ENCODE measurements around the gene ZNF469.
"Not testable (repeated sequence)": the region's sequence is repeated elsewhere in the genome, so short reads cannot be mapped to it uniquely, and the experiment has no call there.

The ZNF469 gene

DNA sequence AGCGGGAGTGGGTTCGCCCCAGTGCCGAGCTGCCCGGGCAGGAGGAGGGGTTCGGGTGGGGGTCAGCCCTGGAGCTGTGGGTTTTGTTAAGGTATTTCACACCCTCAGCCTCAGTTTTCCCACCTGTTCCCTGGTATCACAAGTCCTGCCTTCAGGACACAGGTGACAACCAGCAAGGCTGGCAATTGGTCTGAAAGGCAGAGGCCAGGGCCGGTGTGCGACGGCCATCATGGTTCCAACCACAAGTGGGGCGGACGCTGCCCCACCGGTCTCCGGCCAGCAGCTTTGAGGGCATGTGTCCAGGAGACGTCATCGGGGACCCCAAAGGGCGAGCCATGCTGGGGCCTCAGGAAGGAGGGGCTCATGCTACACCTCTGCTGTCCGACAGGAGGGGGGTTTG, 10.8 kb downstream of the ZNF469 start:
- DNase-seq: no peak

DNA sequence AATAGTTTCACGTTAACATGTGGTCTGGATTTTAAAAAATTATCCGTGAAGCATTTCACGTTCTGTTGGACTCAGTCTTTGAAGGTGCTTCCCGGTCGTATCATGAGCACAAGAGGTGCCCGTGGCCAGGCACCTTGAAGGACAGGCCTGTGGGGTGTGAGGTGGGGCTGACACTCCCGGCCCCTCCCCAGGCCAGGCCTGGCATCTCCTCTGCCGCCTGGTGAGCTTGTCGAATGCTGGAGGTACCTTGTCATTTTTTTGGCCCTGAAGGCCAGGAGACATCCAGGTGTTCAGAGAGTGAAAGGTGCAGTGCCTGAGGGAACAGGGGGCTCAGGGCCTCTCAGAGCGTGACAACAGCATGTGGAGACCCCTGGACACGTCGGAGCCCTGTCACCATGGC, 11.7 kb downstream of the ZNF469 start:
- DNase-seq: no peak

DNA sequence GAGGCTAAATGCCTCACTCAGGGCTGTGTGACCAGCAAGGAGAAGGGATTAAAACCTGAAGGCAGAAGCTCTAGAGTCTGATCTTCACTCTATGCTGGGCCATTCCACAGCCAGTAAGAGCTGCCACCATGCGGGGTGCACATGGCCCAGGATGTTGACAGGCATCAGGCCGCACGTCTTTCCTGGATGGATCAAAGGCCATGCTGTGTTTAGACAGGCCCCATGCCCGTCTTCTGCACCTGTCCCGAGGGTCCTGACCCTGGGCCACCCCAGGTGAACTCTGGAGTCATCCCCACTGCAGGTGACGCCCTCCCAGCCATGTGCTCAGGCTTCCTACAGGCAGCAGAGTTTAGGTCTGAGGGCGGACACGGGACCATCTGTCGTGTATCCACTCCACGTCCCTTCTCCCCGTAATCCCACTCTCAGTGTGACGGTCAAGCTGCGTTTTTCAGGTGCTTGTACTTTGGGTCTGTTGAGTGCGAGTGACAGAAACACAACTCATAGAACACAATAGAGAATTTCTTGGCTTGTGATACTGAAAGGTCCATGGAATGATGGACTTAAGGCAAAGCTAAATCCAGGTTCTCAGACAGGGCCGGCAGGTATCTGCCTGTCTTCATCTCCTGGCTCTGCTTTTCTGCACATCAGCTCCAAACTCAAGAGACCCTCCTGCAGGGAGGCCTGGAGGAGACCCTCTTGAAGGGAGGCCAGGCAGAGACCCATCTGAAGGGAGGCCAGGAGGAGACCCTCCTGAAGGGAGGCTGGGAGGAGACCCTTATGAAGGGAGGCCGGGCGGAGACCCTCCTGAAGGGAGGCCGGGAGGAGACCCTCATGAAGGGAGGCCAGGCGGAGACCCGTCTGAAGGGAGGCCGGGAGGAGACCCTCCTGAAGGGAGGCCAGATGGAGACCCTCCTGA, 13.2 kb downstream of the ZNF469 start:
- no peak for DNase-seq

DNA sequence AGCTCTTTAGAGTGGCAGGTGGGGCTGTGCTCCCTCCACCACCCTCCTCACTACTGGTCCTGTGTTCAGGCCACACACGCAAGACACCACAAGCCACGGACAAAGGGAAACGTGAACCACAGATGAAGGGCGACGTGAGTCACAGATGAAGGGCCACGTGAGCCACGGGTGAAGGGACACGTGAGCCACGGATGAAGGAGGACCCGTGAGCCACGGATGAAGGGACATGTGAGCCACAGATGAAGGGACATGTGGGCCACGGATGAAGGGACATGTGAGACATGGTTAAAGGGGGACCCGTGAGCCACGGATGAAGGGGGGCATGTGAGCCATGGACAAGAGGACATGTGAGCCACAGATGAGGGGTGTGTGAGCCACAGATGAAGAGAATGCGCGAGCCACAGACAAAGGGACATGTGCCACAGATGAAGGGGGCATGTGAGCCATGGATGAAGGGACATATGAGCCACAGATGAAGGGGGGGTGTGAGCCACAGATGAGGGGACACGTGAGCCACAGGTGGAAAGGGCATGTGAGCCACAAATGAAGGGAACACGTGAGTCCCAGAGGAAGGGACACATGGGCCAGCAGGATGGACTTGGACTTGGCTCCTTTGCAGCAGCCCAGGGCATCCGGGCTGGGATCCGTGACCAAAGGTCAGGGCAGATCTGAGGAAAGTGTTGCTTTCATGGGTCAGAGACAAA, 15.6 kb downstream of the ZNF469 start:
- DNase-seq: no peak

DNA sequence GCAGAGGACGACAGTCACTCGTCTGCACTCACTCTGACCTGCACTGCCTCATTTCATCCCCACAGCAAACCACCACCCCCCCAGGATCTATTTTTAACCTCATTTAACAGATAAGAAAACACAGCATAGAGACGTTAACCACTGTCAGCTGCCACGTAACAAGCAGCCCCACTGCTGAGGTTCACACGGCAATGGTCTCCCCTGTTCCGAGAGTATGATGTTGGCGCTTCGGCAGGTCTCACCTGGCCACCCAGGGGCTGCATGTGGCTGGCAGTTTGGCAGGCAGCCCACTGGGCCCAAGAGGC, 16.1 kb downstream of the ZNF469 start:
- no peak for DNase-seq

DNA sequence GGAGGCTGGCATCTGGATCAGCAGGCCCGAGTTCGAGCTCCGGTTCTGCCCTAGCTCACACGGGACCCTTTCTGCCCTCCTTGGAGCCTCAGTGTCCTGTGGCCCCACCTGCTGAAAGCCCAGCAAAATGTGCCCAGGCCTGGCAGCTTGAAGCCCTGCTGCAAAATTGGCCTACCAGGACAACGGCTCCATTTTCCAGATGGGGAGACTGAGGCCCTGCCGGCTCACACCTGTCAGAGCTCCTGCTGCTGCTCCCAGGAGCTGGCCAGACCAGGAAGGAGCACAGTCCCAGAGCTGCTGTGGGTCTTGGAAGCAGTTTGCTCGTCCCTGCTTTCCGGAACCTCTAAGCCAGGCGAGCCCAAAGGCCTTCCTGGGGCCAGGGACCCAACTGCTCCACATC, 17.4 kb downstream of the ZNF469 start:
- DNase-seq: no peak

DNA sequence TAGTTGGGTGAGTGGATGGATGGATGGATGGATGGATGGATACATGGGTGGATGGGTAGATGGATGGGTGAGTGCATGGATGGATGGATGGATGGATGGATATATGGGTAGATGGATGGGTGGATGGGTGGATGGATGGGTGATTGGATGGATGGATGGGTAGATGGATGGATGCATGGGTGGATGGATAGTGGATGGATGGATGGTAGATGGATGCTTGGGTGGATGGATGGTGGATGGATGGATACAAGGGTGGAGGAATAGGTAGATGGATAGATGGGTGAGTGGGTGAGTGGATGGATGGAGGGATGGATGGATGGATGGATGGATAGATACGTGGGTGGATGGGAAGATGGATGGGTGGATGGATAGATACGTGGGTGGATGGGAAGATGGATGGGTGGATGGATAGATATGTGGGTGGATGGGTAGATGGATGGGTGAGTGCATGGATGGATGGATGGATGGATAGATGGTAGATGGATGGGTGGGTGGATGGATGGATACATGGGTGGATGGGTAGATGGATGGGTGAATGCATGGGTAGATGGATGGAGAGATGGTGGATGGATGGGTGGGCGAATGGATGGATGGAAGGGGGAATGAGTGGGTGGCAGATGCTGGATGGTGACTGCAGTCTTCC, 19.0 kb downstream of the ZNF469 start:
- no peak for DNase-seq

DNA sequence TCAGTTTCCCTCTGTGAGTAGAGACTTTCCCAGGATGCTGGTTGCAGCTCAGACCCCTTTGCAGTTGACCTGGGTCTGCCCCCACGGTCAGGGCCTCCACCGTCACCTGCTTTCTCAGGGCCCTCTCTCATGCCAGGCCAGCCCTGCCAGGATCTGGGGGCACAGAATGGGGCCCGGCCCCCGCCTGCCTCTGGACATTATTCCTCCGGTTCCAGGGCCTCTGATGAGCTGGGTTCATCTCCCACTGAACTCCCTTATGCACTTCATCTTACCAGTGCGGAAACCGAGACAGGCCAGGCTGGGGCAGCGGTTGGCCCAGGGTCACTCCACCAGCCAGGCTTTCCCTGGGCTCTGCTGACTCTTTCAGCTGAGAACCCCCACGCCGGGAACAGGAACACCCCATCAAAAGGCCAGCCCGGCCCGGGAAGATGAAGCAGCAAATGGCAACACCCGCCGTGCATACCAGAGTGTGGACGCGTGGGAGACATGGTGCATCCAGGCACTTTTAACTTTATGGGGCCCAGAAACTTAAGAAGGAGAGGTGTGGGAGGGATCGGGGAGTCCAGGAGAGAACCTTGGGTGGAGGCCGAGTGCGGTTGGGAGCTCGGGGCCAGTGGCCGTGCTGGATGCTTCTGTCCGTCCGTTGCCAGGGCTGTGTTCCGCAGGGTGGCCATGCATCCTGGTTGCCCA, 19.9 kb downstream of the ZNF469 start:
- DNase-seq: no peak

DNA sequence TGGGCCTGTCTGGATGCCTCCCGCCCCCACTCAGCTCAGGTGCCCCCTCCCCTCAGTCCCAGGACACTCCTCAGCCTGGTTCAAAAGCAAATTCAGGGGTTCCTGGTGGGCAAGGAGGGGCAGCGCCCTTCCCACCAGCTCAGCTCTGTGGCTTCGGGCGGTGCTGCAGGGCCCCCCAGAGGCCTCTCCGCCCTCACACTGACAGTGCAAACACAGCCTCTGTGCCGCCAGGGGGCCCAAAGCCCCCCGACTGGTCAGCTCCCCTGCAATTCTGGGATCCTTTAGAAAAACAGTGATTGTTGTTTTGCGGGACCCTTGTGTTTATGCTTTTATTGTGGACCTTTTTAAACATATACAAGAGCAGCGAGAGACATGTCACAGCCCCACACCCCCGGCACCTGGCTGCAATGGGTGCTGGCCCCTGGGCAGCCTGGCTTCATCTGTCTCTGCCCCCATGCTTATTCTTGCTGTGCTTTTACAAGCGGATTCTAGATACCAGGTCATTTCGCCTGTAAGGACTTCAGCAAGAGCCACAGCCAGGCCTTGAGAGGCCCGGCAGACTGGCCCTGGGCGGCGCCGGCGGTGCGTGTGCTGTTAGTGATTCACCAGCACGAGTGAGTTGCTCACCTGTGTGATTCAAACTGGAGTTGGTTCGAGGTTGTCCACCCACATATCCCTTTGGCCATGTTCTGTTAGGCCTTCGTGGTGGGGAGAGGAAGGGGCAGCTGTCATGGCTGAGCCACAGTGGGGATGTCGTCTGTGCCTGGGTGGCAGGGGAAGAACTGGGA, 21.2 kb downstream of the ZNF469 start:
- DNase-seq: no peak

DNA sequence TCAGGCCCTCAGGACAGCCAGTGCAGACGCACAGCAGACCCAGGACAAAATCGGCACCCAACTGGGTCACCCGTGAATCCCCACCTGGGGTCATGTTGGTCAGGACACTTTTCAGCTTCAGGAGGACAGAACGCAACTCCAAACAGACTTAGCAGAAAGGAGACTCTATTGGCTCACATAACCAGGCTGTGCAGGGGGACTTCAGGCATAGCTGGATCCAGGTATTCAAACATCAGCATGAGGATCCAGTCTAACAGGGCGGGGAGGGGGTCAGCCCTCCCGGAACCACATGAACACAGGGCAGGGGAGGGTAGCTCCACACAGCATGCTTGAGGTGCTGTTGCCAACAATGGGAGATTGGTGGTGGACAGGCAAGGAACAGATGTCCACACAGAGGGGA, 22.0 kb downstream of the ZNF469 start:
- DNase-seq: no peak

DNA sequence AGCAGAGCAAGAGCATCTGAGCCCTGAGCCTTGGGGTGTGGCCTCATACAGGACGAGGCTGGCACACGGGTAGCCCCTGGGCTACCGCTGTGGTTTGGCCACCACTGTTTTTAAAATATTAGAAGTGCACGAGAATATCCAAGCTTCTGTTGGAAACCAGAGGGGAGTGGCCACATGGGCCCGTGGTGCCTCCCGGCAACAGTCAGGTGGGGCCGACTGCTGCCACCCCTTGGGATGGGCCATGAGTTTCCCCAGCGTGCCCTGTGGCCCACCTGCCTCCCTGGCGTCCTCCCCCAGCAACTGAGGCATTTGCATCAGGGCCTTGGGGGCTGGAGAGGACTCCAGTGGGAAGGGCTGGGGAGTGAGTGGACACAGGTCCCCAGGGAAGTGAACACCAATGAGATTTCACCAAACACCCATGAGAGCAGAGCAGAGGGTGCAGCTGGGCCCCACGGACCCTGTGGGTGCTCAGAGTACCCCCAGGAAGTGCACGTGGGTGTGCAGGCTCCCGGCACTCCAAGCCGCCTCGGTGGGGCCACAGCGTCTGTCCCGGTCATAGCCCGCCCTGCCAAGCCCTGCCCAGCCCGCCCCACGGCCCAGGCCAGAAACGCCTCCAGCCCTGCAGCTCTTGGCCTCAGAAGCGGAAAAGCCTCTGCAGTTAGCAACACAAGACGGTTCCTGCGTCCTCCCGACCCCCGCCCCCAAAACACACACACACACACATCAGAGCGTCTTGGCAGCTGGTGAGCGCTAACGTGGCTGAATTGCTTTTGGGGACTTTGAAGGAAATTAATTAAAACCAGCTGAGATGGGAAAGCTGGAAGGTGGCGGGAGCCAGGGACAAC, 22.7 kb downstream of the ZNF469 start:
- no peak for DNase-seq

DNA sequence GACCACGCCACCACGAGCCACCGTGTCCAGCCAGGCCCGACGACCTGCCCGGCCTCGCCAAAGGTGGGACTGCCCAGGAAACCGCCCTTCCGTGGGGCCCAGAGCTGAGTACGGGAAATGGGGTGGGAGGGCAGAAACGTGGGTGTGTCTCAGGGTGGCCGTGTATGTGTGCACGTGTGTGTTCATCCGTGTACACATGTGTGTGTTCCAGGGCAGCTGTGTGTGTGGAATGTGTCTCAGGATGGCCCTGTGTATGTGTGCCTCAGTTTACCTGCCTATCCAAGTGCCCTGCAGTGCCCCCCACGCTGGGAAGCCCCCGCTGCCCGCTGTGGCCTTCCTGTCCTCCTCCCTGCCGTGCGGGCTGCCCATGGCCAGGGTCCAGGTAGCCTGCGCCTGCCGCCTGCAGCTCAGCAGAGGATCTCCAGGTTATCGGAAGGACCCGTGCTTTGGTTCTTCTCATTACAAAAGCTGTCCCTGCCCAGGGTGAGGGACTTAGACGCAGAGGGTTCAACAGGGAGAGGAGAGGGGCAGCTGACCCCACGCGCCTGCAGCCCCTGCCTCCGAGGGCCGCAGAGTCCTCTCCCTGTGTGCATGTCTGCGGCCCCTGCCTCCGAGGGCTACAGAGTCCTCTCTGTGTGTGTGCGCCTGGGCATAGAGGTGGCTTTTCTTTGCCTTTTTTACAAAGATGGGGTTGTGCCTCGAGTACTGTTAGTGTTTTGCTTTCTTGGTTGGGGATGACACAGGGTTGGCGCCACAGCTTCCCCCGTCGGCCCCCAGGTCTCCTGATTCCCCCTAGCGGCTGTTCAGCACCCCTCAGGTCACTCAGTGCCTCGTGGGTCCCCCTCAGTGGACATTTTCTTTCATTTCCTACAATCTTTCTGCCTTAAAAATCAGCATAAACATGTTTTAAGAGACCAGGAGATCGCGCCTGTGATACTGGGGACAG, 23.6 kb downstream of the ZNF469 start:
- DNase-seq: no peak

DNA sequence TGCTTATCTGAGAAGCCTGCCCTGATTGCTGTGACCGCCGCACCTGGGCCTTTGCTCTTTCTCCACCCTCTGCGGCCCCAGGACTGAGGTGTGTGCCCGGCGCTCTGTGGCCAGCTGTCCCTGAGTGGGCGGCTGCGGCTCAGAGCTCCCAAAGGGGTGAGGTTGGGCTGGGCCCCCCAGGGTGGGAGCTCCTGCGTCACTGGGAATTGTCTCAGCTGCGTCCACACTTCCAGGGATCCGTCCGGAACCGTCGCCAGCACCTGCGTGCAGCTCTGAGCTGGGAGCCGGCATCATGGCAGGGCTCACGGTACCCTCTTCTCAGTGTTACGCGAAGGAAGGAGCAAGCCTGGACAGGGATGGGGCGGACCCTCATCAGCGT, 24.3 kb downstream of the ZNF469 start:
- no peak for DNase-seq

DNA sequence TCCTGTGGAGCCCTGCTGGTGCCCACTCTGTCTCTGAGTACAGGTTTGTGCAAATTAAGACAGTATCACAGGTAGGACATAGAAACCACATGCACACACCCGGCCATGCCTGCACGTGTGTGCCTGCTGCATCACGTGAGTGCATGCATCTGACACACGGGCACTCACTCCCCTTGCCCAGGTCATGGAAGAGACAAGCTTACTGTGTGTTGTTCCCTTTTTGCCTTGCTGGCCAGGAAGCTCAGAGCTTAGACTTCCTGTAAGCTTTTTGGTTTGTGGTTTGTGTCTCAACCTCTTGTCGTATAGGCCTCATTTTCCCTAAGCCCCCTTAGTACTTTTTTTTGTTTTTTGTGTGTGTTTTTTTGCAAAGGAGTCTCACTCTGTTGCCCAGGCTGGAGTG, 25.0 kb downstream of the ZNF469 start:
- no peak for DNase-seq

DNA sequence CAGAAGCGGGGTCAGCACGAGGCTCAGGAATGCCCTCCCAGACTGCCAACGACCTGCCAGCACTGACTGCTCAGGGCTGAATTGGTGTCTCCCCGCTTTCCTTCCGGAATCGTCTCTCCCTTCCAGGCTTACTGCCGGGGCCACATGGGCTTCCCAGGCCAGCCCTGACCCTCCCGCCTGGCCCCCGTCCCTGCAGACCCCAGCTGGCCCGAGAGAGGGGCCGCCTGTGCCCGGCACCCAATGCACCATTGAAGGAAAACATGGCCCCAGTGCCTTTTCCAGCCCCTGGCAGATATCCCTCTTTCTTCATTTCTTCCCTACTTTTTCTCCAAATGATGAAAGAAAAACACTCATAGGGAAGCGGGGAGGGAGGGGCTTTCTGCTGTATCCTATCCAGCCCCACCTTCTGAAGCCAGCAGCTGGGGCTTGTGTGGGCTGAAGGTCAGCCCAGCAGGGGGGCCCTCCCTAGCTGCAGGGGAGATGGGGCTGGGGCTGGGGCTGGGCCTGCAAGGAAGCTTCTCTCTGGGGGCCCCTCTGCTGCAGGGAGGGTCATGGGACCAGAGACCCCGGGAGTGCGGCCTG, 25.9 kb downstream of the ZNF469 start:
- DNase-seq: no peak

DNA sequence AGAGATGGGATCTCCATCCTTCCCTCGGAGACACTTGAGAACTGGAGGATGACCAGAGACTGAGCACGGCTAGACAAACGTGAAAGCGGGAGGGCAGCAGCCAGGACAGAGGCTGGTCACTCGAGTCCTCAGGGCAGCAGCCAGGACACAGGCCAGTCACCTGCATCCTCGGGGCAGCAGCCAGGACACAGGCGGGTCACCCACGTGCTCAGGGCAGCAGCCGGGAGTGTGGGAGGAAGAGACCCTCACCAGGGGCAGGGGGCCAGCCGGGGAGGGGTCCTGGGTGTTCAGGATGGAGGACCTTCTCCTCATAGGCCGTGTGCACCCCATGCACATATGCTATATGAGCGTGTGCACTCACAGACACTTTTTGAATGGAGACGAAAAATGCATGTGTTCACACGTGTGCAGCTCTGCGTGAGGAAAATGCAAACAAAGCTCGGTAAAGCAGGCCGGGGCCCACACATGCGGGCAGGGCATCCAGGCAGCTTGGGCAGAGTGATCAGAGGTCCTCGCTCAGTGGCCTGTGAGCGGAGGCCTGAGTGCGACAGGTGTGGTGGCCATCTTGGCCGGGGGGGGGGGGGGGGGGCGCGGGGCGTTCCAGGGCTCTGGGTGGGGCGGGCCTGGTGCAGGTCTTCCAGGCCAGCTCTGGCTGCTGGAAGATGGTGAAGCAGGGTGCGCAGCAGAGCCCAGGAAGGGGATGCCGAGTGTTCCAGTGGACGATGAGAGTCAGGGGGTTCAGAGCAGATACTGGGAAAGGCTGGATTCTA, 26.7 kb downstream of the ZNF469 start:
- DNase-seq: no peak

DNA sequence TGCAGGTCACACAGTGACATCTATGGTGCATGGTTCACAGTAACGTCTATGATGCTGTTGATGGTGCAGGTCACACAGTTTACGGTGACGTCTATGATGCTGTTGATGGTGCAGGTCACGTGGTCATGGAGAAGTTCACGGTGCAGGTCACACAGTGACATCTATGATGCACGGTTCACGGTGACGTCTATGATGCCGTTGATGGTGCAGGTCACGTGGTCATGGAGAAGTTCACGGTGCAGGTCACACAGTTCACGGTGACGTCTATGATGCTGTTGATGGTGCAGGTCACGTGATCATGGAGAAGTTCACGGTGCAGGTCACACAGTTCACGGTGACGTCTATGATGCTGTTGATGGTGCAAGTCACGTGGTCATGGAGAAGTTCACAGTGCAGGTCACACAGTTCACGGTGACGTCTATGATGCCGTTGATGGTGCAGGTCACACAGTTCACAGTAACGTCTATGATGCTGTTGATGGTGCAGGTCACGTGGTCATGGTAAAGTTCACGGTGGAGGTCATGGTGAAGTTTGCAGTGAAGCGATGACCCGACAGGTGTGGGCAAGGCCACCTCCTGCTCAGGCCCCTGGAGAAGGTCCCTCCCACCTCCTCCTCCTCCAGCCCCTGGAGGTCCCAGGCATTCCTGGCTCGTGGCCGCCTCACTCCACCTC, 27.7 kb downstream of the ZNF469 start:
- not testable (repeated sequence) for DNase-seq

DNA sequence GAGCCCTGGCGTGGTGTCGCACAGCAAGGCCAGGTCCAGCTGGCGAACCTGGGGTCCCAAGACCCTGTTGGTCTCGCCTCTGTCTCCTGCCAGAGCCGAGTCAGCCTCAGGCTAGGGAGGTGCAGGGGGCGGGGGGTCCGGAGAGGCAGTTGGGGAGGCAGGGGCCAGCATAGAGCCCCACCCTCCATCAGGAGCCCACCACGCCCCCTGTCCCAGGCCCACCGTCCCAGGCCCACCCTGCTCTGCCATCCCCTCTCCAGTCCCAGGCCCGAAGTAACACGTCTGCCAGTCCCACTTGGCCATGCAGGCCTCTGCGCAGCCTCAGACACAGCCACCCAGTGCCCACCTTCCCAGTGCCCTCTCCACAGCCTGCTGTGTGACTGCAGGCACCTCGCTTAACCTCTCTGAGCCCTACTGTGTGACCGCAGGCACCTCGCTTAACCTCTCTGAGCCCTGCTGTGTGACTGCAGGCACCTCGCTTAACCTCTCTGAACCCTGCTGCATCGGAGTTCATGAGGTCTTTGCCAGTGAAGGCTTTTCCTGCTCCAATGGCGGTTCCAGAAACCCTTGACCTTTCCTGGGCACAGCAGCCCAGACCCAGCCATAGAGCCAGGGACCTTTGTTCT, 29.3 kb downstream of the ZNF469 start:
- DNase-seq: no peak
